GM23338 (cell line): ENCODE measurements around the gene FGGY. TPM values are rescaled to one million over a fixed set of nuclear protein-coding genes. Genes with fewer than 3 reads are reported as not detected.

Experiments
- ATAC-seq: fragments of 200-7000 bp; cut with Tn5 transposase; 3 replicates; pipeline ENCODE4 v1.9.1; 2020
- DNase-seq: peaks from one replicate; pipeline ENCODE4 v3.0.0-alpha.2; 2015; ENCODE audit warnings: low spot score
- H2AFZ ChIP-seq: fragments of 200-600 bp; sonication (generic); 2 replicates; pipeline ENCODE4 v1.8.0; 2016; ENCODE audit warnings: antibody characterized with exemption, mild to moderate bottlenecking, moderate library complexity
- H3F3A ChIP-seq: fragments of 200-600 bp; sonication (generic); replicated peaks from 2 replicates; pipeline ENCODE4 v1.8.0; 2017; ENCODE audit warnings: antibody characterized with exemption, mixed run types, low read depth
- H3K27ac ChIP-seq: fragments of 200-600 bp; sonication (generic); 2 replicates; pipeline ENCODE4 v1.6.1; 2016; ENCODE audit warnings: low read depth
- H3K27me3 ChIP-seq: fragments of 200-600 bp; sonication (generic); 2 replicates; pipeline ENCODE4 v1.8.0; 2016; ENCODE audit warnings: mild to moderate bottlenecking, mixed run types, moderate library complexity; ENCODE audit not compliant: insufficient read depth
- H3K36me3 ChIP-seq: fragments of 200-600 bp; sonication (generic); 2 replicates; pipeline ENCODE4 v1.8.0; 2016; ENCODE audit warnings: mild to moderate bottlenecking; ENCODE audit not compliant: insufficient read depth
- H3K4me1 ChIP-seq: fragments of 200-600 bp; sonication (generic); 2 replicates; pipeline ENCODE4 v1.8.0; 2016; ENCODE audit warnings: mild to moderate bottlenecking, moderate library complexity; ENCODE audit not compliant: insufficient read depth
- H3K4me2 ChIP-seq: fragments of 200-600 bp; sonication (generic); 2 replicates; pipeline ENCODE4 v1.7.1; 2017; ENCODE audit warnings: mixed run types
- H3K4me3 ChIP-seq: fragments of 200-600 bp; sonication (generic); 2 replicates; pipeline ENCODE4 v1.6.1; 2016; ENCODE audit warnings: mixed run types
- H3K79me2 ChIP-seq: fragments of 200-600 bp; sonication (generic); replicated peaks from 2 replicates; pipeline ENCODE4 v1.8.0; 2017; ENCODE audit warnings: mild to moderate bottlenecking; ENCODE audit not compliant: insufficient read depth
- H3K9me2 ChIP-seq: fragments of 200-600 bp; sonication (generic); 2 replicates; pipeline ENCODE4 v1.8.0; 2017; ENCODE audit not compliant: insufficient read depth
- H4K20me1 ChIP-seq: fragments of 200-600 bp; sonication (generic); replicated peaks from 2 replicates; pipeline ENCODE4 v1.8.0; 2017; ENCODE audit warnings: mild to moderate bottlenecking; ENCODE audit not compliant: insufficient read depth
- H3K27ac Mint-ChIP-seq: 2 replicates; pipeline ENCODE4 v1.8.0; 2020; ENCODE audit warnings: inconsistent platforms, mild to moderate bottlenecking, moderate library complexity, mixed read lengths
- H3K27me3 Mint-ChIP-seq: 3 replicates; pipeline ENCODE4 v1.8.0; 2022; ENCODE audit warnings: low read depth, mild to moderate bottlenecking, moderate library complexity, mixed read lengths, inconsistent platforms; ENCODE audit not compliant: insufficient read depth, poor library complexity
- H3K36me3 Mint-ChIP-seq: 3 replicates; pipeline ENCODE4 v1.8.0; 2021; ENCODE audit warnings: low read depth, mild to moderate bottlenecking, inconsistent platforms, moderate library complexity, mixed read lengths
- H3K4me1 Mint-ChIP-seq: 3 replicates; pipeline ENCODE4 v1.8.0; 2020; ENCODE audit warnings: mild to moderate bottlenecking, inconsistent platforms, mixed read lengths
- H3K4me3 Mint-ChIP-seq: 3 replicates; pipeline ENCODE4 v1.8.0; 2021; ENCODE audit warnings: moderate library complexity, mild to moderate bottlenecking, inconsistent platforms, mixed read lengths
- H3K9me3 Mint-ChIP-seq: 3 replicates; pipeline ENCODE4 v1.8.0; 2020; ENCODE audit warnings: moderate library complexity, mild to moderate bottlenecking, inconsistent platforms, mixed read lengths
- CREB1 ChIP-seq: fragments of 250-450 bp; sonication (Bioruptor Pico); IDR thresholded peaks from 2 replicates; pipeline ENCODE4 v1.5.0; 2020; ENCODE audit warnings: low read depth, mild to moderate bottlenecking, moderate library complexity
- EZH2 ChIP-seq: fragments of 200-600 bp; sonication (generic); IDR thresholded peaks from one replicate; pipeline ENCODE4 v1.8.0; 2017; ENCODE audit warnings: antibody characterized with exemption, mild to moderate bottlenecking, low read depth; ENCODE audit not compliant: unreplicated experiment
- NANOG ChIP-seq: IDR thresholded peaks from 2 replicates; pipeline ENCODE4 v1.6.1; 2016; ENCODE audit warnings: antibody characterized with exemption, borderline replicate concordance
- STAT1 ChIP-seq: IDR thresholded peaks from one replicate; pipeline ENCODE4 v1.6.1; 2016; ENCODE audit warnings: antibody characterized with exemption; ENCODE audit not compliant: unreplicated experiment
- ZNF114 ChIP-seq: fragments of 250-450 bp; sonication (Bioruptor Pico); IDR thresholded peaks from 2 replicates; pipeline ENCODE4 v1.5.0; 2020; ENCODE audit warnings: mild to moderate bottlenecking, moderate library complexity
- polyA plus RNA-seq: library from polyadenylated mRNA; unstranded; fragments of >200 nt; fragmentation: Nextera tagmentation; extraction: Ambion mirVana; gene quantifications from 2 replicates; pipeline ENCODE4 v1.2.1, GENCODE V29; 2016
- total RNA-seq: library from RNA; depleted of rRNA; stranded (reverse); fragments of >200 nt; shearing (Covaris generic); gene quantifications from 2 replicates; pipeline ENCODE4 v1.2.3, GENCODE V29; 2014
- TF ChIP-seq, protein P1 (sequence below), 2 experiments: fragments of 200-600 bp in 1 of 2; sonication (generic) in 1 of 2; conservative IDR thresholded peaks; 2 replicates each; pipeline versions ENCODE4 v1.5.1 to v1.6.1; 2016 to 2017; ENCODE audit warnings: antibody characterized with exemption in 2 of 2, low read depth in 2 of 2, mild to moderate bottlenecking in 2 of 2, moderate library complexity in 1 of 2
- TF ChIP-seq, protein P2 (sequence below): fragments of 250-450 bp; sonication (Bioruptor Pico); IDR thresholded peaks from 2 replicates; pipeline ENCODE4 v1.5.0; 2020; ENCODE audit warnings: mild to moderate bottlenecking, moderate library complexity

FGGY gene
- total and polyA plus RNA-seq, 2 experiments from 2014 or later = 10.9 to 21.4 TPM

DNA sequence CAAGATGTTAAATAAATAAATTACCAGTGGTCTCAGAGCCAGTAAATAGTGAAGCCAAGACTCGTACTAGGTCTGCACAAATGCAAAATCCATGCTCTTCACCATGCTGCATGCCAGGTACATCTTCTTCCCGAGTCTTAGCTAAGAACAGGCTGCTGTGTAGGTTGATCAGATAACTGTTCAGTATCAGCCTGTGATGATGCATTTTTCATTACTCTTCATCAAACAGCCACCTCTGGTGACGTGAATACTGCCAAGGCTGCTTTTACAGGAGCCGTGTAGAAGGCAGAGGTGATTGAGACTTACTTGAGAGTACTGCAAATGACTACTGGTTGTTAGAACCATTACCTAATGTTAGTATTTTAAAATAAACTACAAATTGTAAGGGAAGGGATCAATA is 478.6 kb downstream of the FGGY start (continued):
- TF ChIP-seq NANOG (no peak), EZH2 (no peak), STAT1 (no peak)

DNA sequence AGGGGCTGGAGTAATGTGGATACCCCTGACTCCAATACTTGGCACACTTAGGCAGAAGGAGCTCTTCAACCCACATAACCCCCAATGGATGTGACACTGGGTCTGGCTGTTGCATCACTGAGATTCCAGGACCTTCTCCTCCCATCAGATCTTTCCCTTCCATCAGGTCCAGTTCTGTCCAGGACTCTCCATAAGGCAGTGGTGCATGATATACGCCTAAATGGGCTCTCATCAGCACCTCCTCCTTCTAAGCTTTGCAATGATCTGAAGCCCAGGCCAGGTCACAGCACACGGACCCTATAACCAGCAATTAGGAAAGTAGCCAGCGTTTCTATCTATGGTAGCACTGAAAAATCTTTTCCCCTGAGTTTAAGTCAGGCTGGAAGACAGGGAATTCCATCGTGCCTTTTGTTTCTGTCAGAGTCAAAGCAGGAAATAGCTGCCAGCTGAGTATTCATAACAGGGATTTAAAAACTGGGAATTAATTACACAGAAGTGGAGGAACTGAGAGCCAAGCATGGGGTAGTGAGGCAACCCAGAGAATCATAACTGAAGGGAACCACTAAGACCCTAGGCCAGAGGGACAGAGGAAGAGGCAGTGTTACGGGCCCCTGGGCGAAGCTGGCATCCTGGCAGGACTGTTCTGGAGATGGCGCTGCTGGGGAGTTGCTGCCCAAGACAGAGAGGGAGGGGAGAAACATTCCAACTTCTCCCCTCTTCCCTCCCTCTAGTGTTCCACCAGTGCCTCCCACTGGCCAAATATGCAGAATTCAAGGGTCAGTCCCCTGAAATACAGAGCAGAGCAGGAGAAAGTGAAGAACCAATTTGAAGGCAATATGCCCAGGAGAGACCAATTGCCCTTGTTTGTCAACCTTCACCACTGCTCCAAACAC is 480.3 kb downstream of the FGGY start:
- no peaks in the 10 kb centered on the region for H3K27me3 Mint-ChIP-seq
- Histone ChIP-seq H3K79me2 (no peaks in the 10 kb centered on the region), H4K20me1 (no peaks in the 10 kb centered on the region), H2AFZ (no peak overlapping the region), H3K36me3 (no peaks in the 10 kb centered on the region), H3K4me1 (no peaks in the 10 kb centered on the region), H3K27me3 (no peaks in the 10 kb centered on the region), H3K4me2 (no peak overlapping the region), H3K4me3 (no peak overlapping the region), H3K27ac (no peak overlapping the region), H3F3A (no peaks in the 10 kb centered on the region), H3K9me2 (no peaks in the 10 kb centered on the region)
- no peaks in the 10 kb centered on the region for H3K36me3 Mint-ChIP-seq
- TF ChIP-seq, protein P1, sequence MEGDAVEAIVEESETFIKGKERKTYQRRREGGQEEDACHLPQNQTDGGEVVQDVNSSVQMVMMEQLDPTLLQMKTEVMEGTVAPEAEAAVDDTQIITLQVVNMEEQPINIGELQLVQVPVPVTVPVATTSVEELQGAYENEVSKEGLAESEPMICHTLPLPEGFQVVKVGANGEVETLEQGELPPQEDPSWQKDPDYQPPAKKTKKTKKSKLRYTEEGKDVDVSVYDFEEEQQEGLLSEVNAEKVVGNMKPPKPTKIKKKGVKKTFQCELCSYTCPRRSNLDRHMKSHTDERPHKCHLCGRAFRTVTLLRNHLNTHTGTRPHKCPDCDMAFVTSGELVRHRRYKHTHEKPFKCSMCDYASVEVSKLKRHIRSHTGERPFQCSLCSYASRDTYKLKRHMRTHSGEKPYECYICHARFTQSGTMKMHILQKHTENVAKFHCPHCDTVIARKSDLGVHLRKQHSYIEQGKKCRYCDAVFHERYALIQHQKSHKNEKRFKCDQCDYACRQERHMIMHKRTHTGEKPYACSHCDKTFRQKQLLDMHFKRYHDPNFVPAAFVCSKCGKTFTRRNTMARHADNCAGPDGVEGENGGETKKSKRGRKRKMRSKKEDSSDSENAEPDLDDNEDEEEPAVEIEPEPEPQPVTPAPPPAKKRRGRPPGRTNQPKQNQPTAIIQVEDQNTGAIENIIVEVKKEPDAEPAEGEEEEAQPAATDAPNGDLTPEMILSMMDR (conservative IDR thresholded peaks at IDR 0.05; ENCODE audit: low read depth in 2 of 2) = peak; percentile 40 to 64; a peak in 3 of 4 replicates
- TF ChIP-seq ZNF114 (CRISPR knock-in tag) = no peak
- ATAC-seq (peak; percentile 57), DNase-seq (peak; percentile 36)
- H3K9me3 Mint-ChIP-seq = no peaks in the 10 kb centered on the region
- no peaks in the 10 kb centered on the region for H3K4me1 Mint-ChIP-seq
- no peak overlapping the region for H3K4me3 Mint-ChIP-seq
- H3K27ac Mint-ChIP-seq = no peak overlapping the region

DNA sequence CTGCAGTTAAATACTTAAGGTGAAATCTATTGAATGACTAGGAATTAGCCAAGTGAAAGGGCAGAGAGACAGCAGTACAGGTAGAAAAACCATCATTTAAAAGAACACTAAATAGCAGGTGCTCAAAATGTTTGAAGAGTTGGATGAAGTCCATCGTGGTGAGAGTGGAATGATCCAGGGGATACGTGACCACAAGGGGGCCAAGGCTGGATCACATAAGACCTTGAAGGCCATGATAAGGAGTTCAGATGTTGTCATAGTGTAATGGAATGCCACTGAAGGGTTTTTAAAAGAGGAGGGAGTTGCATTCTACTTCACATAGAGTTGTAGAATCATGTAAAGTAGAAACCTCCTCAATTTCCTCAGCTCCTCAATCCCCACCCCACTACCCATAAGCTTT is 483.1 kb downstream of the FGGY start:
- H3K4me3 Mint-ChIP-seq = no peak overlapping the region
- ATAC-seq = peak; percentile 60
- peak; percentile 64 for DNase-seq
- H3K9me3 Mint-ChIP-seq = no peaks in the 10 kb centered on the region
- Histone ChIP-seq H3K4me3 (no peak overlapping the region), H3K4me1 (no peaks in the 10 kb centered on the region), H3K9me2 (no peaks in the 10 kb centered on the region), H3K27me3 (no peaks in the 10 kb centered on the region), H3K27ac (no peak overlapping the region), H3K36me3 (no peaks in the 10 kb centered on the region), H3F3A (no peaks in the 10 kb centered on the region), H2AFZ (no peak overlapping the region), H3K4me2 (no peak overlapping the region), H3K79me2 (no peaks in the 10 kb centered on the region), H4K20me1 (no peaks in the 10 kb centered on the region)
- no peak overlapping the region for H3K27ac Mint-ChIP-seq
- H3K27me3 Mint-ChIP-seq = no peaks in the 10 kb centered on the region
- TF ChIP-seq, protein P1 (conservative IDR thresholded peaks at IDR 0.05; ENCODE audit: low read depth in 2 of 2) = peak; percentile 62 to 66
- TF ChIP-seq, protein P2, sequence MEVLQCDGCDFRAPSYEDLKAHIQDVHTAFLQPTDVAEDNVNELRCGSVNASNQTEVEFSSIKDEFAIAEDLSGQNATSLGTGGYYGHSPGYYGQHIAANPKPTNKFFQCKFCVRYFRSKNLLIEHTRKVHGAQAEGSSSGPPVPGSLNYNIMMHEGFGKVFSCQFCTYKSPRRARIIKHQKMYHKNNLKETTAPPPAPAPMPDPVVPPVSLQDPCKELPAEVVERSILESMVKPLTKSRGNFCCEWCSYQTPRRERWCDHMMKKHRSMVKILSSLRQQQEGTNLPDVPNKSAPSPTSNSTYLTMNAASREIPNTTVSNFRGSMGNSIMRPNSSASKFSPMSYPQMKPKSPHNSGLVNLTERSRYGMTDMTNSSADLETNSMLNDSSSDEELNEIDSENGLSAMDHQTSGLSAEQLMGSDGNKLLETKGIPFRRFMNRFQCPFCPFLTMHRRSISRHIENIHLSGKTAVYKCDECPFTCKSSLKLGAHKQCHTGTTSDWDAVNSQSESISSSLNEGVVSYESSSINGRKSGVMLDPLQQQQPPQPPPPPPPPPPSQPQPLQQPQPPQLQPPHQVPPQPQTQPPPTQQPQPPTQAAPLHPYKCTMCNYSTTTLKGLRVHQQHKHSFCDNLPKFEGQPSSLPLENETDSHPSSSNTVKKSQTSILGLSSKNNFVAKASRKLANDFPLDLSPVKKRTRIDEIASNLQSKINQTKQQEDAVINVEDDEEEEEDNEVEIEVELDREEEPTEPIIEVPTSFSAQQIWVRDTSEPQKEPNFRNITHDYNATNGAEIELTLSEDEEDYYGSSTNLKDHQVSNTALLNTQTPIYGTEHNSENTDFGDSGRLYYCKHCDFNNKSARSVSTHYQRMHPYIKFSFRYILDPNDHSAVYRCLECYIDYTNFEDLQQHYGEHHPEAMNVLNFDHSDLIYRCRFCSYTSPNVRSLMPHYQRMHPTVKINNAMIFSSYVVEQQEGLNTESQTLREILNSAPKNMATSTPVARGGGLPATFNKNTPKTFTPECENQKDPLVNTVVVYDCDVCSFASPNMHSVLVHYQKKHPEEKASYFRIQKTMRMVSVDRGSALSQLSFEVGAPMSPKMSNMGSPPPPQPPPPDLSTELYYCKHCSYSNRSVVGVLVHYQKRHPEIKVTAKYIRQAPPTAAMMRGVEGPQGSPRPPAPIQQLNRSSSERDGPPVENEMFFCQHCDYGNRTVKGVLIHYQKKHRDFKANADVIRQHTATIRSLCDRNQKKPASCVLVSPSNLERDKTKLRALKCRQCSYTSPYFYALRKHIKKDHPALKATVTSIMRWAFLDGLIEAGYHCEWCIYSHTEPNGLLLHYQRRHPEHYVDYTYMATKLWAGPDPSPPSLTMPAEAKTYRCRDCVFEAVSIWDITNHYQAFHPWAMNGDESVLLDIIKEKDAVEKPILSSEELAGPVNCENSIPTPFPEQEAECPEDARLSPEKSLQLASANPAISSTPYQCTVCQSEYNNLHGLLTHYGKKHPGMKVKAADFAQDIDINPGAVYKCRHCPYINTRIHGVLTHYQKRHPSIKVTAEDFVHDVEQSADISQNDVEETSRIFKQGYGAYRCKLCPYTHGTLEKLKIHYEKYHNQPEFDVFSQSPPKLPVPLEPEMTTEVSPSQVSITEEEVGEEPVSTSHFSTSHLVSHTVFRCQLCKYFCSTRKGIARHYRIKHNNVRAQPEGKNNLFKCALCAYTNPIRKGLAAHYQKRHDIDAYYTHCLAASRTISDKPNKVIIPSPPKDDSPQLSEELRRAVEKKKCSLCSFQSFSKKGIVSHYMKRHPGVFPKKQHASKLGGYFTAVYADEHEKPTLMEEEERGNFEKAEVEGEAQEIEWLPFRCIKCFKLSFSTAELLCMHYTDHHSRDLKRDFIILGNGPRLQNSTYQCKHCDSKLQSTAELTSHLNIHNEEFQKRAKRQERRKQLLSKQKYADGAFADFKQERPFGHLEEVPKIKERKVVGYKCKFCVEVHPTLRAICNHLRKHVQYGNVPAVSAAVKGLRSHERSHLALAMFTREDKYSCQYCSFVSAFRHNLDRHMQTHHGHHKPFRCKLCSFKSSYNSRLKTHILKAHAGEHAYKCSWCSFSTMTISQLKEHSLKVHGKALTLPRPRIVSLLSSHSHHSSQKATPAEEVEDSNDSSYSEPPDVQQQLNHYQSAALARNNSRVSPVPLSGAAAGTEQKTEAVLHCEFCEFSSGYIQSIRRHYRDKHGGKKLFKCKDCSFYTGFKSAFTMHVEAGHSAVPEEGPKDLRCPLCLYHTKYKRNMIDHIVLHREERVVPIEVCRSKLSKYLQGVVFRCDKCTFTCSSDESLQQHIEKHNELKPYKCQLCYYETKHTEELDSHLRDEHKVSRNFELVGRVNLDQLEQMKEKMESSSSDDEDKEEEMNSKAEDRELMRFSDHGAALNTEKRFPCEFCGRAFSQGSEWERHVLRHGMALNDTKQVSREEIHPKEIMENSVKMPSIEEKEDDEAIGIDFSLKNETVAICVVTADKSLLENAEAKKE (CRISPR knock-in tag) = 0 out of 2 replicates have a peak, but pooled peaks have one; percentile 30
- no peak for TF ChIP-seq CREB1 (CRISPR knock-in tag)
- H3K4me1 Mint-ChIP-seq = no peaks in the 10 kb centered on the region
- no peaks in the 10 kb centered on the region for H3K36me3 Mint-ChIP-seq
